Lung (tissue), 12 donors: ENCODE measurements around the gene SCN2B. TPM values are rescaled to one million over a fixed set of nuclear protein-coding genes. Genes with fewer than 3 reads are reported as not detected.

Experiments used
- ATAC-seq: fragments of 200-7000 bp; cut with Tn5 transposase; one replicate; pipeline ENCODE4 v1.9.1; 2020; ENCODE audit warnings: moderate number of reproducible peaks; ENCODE audit not compliant: insufficient read depth, low FRiP score
- DNase-seq, 3 donors: peaks; one replicate each; pipeline ENCODE4 v3.0.0-alpha.2; 2013 to 2017
- H3K27ac ChIP-seq, 2 donors: one replicate each; pipeline ENCODE4 v1.5.1; 2013; ENCODE audit warnings: mild to moderate bottlenecking in 2 of 2, moderate library complexity in 2 of 2, control low read depth in 1 of 2, inconsistent platforms in 1 of 2, low read depth in 1 of 2, low read length in 1 of 2
- H3K27me3 ChIP-seq, 3 donors: one replicate each; pipeline ENCODE4 v1.5.1; 2013; ENCODE audit warnings: low read length in 2 of 3; ENCODE audit not compliant: control insufficient read depth in 3 of 3, insufficient read depth in 3 of 3
- H3K36me3 ChIP-seq, 4 donors: one replicate each; pipeline ENCODE4 v1.5.1; 2013; ENCODE audit warnings: low read length in 4 of 4, mild to moderate bottlenecking in 1 of 4, moderate library complexity in 1 of 4; ENCODE audit not compliant: control insufficient read depth in 4 of 4, insufficient read depth in 4 of 4
- H3K4me1 ChIP-seq, 5 donors: one replicate each; pipeline ENCODE4 v1.5.1; 2013; ENCODE audit warnings: low read length in 5 of 5, mild to moderate bottlenecking in 2 of 5, moderate library complexity in 1 of 5; ENCODE audit not compliant: control insufficient read depth in 5 of 5, insufficient read depth in 5 of 5
- H3K4me3 ChIP-seq: one replicate; pipeline ENCODE4 v1.5.1; 2013; ENCODE audit warnings: mild to moderate bottlenecking, control low read depth, moderate library complexity
- H3K9ac ChIP-seq, 2 donors: one replicate each; pipeline ENCODE4 v1.5.1; 2013; ENCODE audit warnings: low read length in 2 of 2, control low read depth in 1 of 2; ENCODE audit not compliant: insufficient read depth in 1 of 2
- H3K9me3 ChIP-seq, 4 donors: one replicate each; pipeline ENCODE4 v1.5.1; 2013; ENCODE audit warnings: low read length in 3 of 4, mild to moderate bottlenecking in 1 of 4, moderate library complexity in 1 of 4; ENCODE audit not compliant: control insufficient read depth in 4 of 4, insufficient read depth in 3 of 4
- CTCF ChIP-seq: IDR thresholded peaks from 2 replicates; pipeline ENCODE4 v1.5.1; 2012; ENCODE audit warnings: mild to moderate bottlenecking; ENCODE audit errors: control extremely low read depth, extremely low read depth
- WGBS, 2 donors: extraction: QIAGEN DNeasy Blood & Tissue Kit; methylation state at CpG; one replicate each; pipeline ENCODE4 v1.1.7; 2013; 5-methylcytosine and 5-hydroxymethylcytosine counted together
- polyA plus RNA-seq, 2 donors: library from polyadenylated mRNA; stranded (reverse); fragments of 200-250 nt; gene quantifications; one replicate each; pipeline ENCODE4 v1.2.1, GENCODE V29; 2013
- total RNA-seq, 2 donors: library from RNA; depleted of rRNA in 1 of 2; stranded (reverse); fragments of >200 nt in 1 of 2; gene quantifications; one replicate each; pipeline ENCODE4 v1.2.1, GENCODE V29; 2014 to 2021
- donor health status: control.
- donor health status: control.
- donor health status: Bipolar disorder and iron deficiency.
- donor health status: healthy.
- donor health status: DM: yes; HTN: yes; CAD: no.

SCN2B gene
- total and polyA plus RNA-seq, 4 donors, result 0.03 to 1.6 (median 0.62) TPM

GRCh38 chr11:118138839-118139420 is 37.5 kb downstream of the SCN2B start:
- H3K27ac ChIP-seq, result no peak overlapping the region
- H3K9ac ChIP-seq, result no peak overlapping the region
- TF ChIP-seq CTCF, result no peak
- H3K9me3 ChIP-seq, result peaks cover 0 to under 1% (median 0%) of the 10 kb centered on the region in 4 donors
- no peak overlapping the region for H3K4me3 ChIP-seq
- DNase-seq, result no peak
- H3K4me1 ChIP-seq, result no peaks in the 10 kb centered on the region
- no peak for ATAC-seq
- peaks cover 0 to 10% (median 0%) of the 10 kb centered on the region in 3 donors for H3K27me3 ChIP-seq
- 56 to 75% methylated on average over 10 of the region's 10 CpGs for WGBS, 2 donors
- no peaks in the 10 kb centered on the region for H3K36me3 ChIP-seq

- TF ChIP-seq CTCF, result no peak
- no peak for DNase-seq
- no peak for ATAC-seq
- 78 to 84% methylated on average over 10 of the region's 10 CpGs for WGBS, 2 donors
- H3K4me1 ChIP-seq, result no peaks in the 10 kb centered on the region
- peaks cover 0 to 2% (median 0%) of the 10 kb centered on the region in 4 donors for H3K9me3 ChIP-seq
- H3K27me3 ChIP-seq, result peaks cover 0 to 6% (median 0%) of the 10 kb centered on the region in 3 donors
- no peak overlapping the region for H3K9ac ChIP-seq
- no peak overlapping the region for H3K4me3 ChIP-seq
- H3K27ac ChIP-seq, result no peak overlapping the region
- no peaks in the 10 kb centered on the region for H3K36me3 ChIP-seq
Observed at GRCh38 chr11:118136801-118137200, 39.6 kb downstream of the SCN2B start.

- Histone ChIP-seq H3K27ac (no peak overlapping the region), H3K4me1 (no peaks in the 10 kb centered on the region), H3K36me3 (no peaks in the 10 kb centered on the region), H3K9me3 (peaks cover 0 to 2% (median 0%) of the 10 kb centered on the region in 4 donors), H3K27me3 (peaks cover 0 to 3% (median 0%) of the 10 kb centered on the region in 3 donors), H3K9ac (no peak overlapping the region), H3K4me3 (no peak overlapping the region)
- DNase-seq, result no peak
- no peak for TF ChIP-seq CTCF
- ATAC-seq, result no peak
- 82 to 86% methylated on average over 2 of the region's 2 CpGs for whole genome bisulfite sequencing, 2 donors
Observed at GRCh38 chr11:118136341-118136740, 40.1 kb downstream of the SCN2B start.

- Histone ChIP-seq H3K27ac (no peak overlapping the region), H3K4me3 (no peak overlapping the region), H3K36me3 (no peaks in the 10 kb centered on the region), H3K4me1 (no peaks in the 10 kb centered on the region), H3K9ac (no peak overlapping the region), H3K27me3 (no peaks in the 10 kb centered on the region), H3K9me3 (peaks cover 0 to 2% (median 0%) of the 10 kb centered on the region in 4 donors)
- no peak for TF ChIP-seq CTCF
- ATAC-seq (no peak), DNase-seq (no peak)
- WGBS, 2 donors, result 88 to 92% methylated on average over 5 of the region's 5 CpGs
Observed at GRCh38 chr11:118135796-118136165, 40.7 kb downstream of the SCN2B start.
